GM12873 (cell line): Measurements from ENCODE around the gene CAPZB.

ENCODE experiments used
- CTCF ChIP-seq: IDR thresholded peaks from 2 replicates; pipeline ENCODE4 v1.5.1; 2012; ENCODE audit warnings: low read depth, mild to moderate bottlenecking, moderate library complexity, low read length, control low read depth; ENCODE audit not compliant: insufficient read depth; ENCODE audit errors: missing control alignments

Gene CAPZB

GRCh38 chr1:19317126-19317910 is 168.0 kb downstream of the CAPZB start:
- TF ChIP-seq CTCF, result no peak

GRCh38 chr1:19315378-19316198 is 169.8 kb downstream of the CAPZB start:
- no peak for TF ChIP-seq CTCF

- TF ChIP-seq CTCF, result no peak
Observed at GRCh38 chr1:19313961-19314882, 171.1 kb downstream of the CAPZB start.

- no peak for TF ChIP-seq CTCF
Observed at GRCh38 chr1:19313636-19313959, 171.7 kb downstream of the CAPZB start.

- no peak for TF ChIP-seq CTCF
Observed at GRCh38 chr1:19312782-19313635, 172.3 kb downstream of the CAPZB start.

GRCh38 chr1:19311931-19312781 is 173.2 kb downstream of the CAPZB start, which contains the start of the genes AKR7A2 and SLC66A1:
AKR7A2 (minus strand) TSS chr1:19312144; CDS start chr1:19312124, 20 bp downstream.
SLC66A1 (plus strand) TSS chr1:19312326; CDS start chr1:19317678, 5,352 bp downstream.
- TF ChIP-seq CTCF, result no peak
